ENCODE data around the gene TMEM238.

- TF ChIP-seq EZH2 (IDR thresholded peaks at IDR 0.05; ENCODE audit: insufficient read depth, poor library complexity, severe bottlenecking) (no peak), EZH2phosphoT487 (IDR thresholded peaks at IDR 0.05; ENCODE audit: insufficient read depth, low read depth) (no peak)
Observed at GRCh38 chr19:55345818-55346724, 38.0 kb downstream of the TMEM238 start.
